DND-41 (cell line): ENCODE data around the gene CDHR2.

ENCODE experiments used
- ATAC-seq: fragments of 200-7000 bp; cut with Tn5 transposase; 3 replicates; pipeline ENCODE4 v1.9.1; 2021; ENCODE audit warnings: low read depth; ENCODE audit not compliant: insufficient read depth
- DNase-seq: peaks from one replicate; pipeline ENCODE4 v3.0.0-alpha.2; 2020
- H2AFZ ChIP-seq: 2 replicates; pipeline ENCODE4 v1.6.0; 2012; ENCODE audit warnings: low read depth, low read length
- H3K27ac ChIP-seq: 2 replicates; pipeline ENCODE4 v1.5.1; 2012; ENCODE audit warnings: low read length, inconsistent platforms
- H3K27me3 ChIP-seq: fragments of 200-600 bp; sonication (generic); 2 replicates; pipeline ENCODE4 v1.6.0; 2012; ENCODE audit warnings: low read length, mild to moderate bottlenecking, inconsistent platforms; ENCODE audit not compliant: insufficient read depth, poor library complexity
- H3K36me3 ChIP-seq: 2 replicates; pipeline ENCODE4 v1.5.1; 2012; ENCODE audit warnings: low read length, inconsistent platforms; ENCODE audit not compliant: insufficient read depth
- H3K4me1 ChIP-seq: 2 replicates; pipeline ENCODE4 v1.5.1; 2012; ENCODE audit warnings: mild to moderate bottlenecking, low read length; ENCODE audit not compliant: insufficient read depth
- H3K4me2 ChIP-seq: 2 replicates; pipeline ENCODE4 v1.6.0; 2012; ENCODE audit warnings: mild to moderate bottlenecking, moderate library complexity, low read length, inconsistent platforms; ENCODE audit not compliant: insufficient read depth
- H3K4me3 ChIP-seq, 2 experiments: fragments of 200-600 bp in 1 of 2; shearing (Covaris generic) in 1 of 2; 2 replicates each; pipeline ENCODE4 v1.5.1; 2012 to 2016; ENCODE audit warnings: inconsistent platforms in 2 of 2, low read length in 2 of 2, mild to moderate bottlenecking in 2 of 2, low read depth in 1 of 2, moderate library complexity in 1 of 2
- H3K79me2 ChIP-seq: 2 replicates; pipeline ENCODE4 v1.6.0; 2012; ENCODE audit warnings: low read length, inconsistent platforms; ENCODE audit not compliant: insufficient read depth
- H3K9ac ChIP-seq: 2 replicates; pipeline ENCODE4 v1.6.0; 2012; ENCODE audit warnings: low read depth, mild to moderate bottlenecking, inconsistent platforms, low read length, moderate library complexity
- H3K9me3 ChIP-seq: 2 replicates; pipeline ENCODE4 v1.5.1; 2012; ENCODE audit warnings: low read length, moderate library complexity, mild to moderate bottlenecking, inconsistent platforms; ENCODE audit not compliant: insufficient read depth, severe bottlenecking
- H4K20me1 ChIP-seq: 2 replicates; pipeline ENCODE4 v1.6.0; 2012; ENCODE audit warnings: low read length; ENCODE audit not compliant: insufficient read depth
- EZH2 ChIP-seq: IDR thresholded peaks from 3 replicates; pipeline ENCODE4 v1.6.1; 2012; ENCODE audit warnings: borderline replicate concordance, low read depth, mild to moderate bottlenecking, moderate library complexity, low read length, inconsistent platforms; ENCODE audit not compliant: severe bottlenecking
- TF ChIP-seq, protein P1 (sequence below): IDR thresholded peaks from 2 replicates; pipeline ENCODE4 v1.5.1; 2012; ENCODE audit warnings: borderline replicate concordance, low read length, moderate library complexity, mild to moderate bottlenecking; ENCODE audit not compliant: poor library complexity, severe bottlenecking; ENCODE audit errors: extremely low read depth

The CDHR2 gene

DNA sequence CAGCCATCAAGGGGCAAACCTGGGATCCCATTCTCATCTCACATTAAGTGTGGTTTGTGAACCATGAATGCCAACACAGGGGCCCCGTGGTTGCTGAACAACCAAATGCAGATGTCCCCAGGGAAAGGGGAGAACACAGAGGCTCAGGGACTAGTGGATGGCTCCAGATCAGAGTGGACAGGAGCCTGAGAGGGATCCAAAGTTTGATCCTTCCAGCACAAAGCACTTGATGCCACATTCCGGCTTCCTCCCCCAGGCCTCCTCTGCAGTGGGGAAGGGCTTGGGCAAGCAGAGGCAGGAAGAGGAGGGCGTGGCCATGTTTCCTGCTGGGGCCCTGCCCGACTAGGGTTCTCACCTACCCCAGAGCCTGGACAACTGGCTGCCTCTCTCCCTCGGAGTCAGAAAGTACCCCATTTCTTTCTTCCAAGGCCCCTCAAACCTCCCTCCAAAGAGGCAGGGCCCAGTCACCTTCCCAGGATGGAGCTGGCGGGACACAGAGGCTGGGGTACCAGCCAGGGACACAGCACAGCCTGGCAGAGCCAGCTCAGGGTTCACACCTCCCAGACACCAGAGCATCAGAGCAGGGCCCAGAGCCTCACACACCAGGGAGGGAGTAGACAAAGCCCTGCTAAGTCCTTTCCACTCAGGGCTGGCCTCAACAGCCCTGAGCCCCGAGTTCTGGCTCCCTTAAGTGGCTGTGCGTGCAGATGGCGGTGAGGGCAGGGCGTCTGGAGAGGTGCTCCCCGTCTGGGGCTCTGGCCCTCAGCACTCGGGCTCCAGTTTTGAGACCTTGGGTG is 7.6 kb upstream of the CDHR2 start:
- peak; percentile 34 for ATAC-seq

DNA sequence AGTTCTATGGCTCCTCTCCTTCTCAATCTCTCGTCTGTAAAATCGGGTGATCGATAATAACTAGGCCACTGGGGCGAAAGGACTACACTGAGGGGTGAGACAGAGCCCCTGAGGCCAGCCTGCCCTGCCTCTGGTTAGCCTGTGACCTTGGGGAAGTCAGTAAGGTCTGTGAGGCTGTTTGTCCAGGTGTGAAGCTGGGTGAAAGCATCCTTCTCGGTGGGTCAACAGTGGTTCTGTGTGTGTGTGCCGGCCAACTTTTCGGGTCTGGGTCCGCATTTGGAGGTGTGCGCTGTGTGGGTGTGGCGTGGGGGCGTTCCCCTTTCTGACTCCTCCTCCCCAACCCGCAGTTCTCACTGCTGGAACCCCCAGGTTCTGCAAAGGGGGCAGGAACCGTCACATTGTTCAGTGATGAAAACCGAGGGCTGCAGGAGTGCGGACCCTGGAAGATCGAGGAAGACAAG is 7.0 kb upstream of the CDHR2 start:
- DNase-seq: peak; percentile 38
- Histone ChIP-seq H4K20me1 (no peaks in the 10 kb centered on the region), H3K9ac (peak overlapping the region; percentile 70), H3K9me3 (no peaks in the 10 kb centered on the region), H3K27me3 (peaks cover 8% of the 10 kb centered on the region), H2AFZ (no peak overlapping the region), H3K27ac (peak overlapping the region; percentile 61), H3K79me2 (0 out of 2 replicates have a peak, but pooled peaks cover 2% of the 10 kb centered on the region), H3K4me2 (peak overlapping the region; percentile 89), H3K36me3 (no peaks in the 10 kb centered on the region), H3K4me3 (peak overlapping the region in 1 of 2 experiments; percentile 84; a peak in 3 of 4 replicates), H3K4me1 (peaks cover 56% of the 10 kb centered on the region)
- TF ChIP-seq, protein P1, sequence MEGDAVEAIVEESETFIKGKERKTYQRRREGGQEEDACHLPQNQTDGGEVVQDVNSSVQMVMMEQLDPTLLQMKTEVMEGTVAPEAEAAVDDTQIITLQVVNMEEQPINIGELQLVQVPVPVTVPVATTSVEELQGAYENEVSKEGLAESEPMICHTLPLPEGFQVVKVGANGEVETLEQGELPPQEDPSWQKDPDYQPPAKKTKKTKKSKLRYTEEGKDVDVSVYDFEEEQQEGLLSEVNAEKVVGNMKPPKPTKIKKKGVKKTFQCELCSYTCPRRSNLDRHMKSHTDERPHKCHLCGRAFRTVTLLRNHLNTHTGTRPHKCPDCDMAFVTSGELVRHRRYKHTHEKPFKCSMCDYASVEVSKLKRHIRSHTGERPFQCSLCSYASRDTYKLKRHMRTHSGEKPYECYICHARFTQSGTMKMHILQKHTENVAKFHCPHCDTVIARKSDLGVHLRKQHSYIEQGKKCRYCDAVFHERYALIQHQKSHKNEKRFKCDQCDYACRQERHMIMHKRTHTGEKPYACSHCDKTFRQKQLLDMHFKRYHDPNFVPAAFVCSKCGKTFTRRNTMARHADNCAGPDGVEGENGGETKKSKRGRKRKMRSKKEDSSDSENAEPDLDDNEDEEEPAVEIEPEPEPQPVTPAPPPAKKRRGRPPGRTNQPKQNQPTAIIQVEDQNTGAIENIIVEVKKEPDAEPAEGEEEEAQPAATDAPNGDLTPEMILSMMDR: no peak
- no peak for TF ChIP-seq EZH2
- no peak for ATAC-seq

More for the DNA sequence above, 7.6 kb upstream of the CDHR2 start:
- H3K79me2 ChIP-seq: peaks cover 5% of the 10 kb centered on the region; the same call in 1 of the 2 replicates
- peak overlapping the region in 1 of 2 experiments; percentile 84; a peak in 2 of 4 replicates for H3K4me3 ChIP-seq
- peak overlapping the region; percentile 89 for H3K4me2 ChIP-seq
- peak overlapping the region; percentile 70 for H3K9ac ChIP-seq
- H3K9me3 ChIP-seq: no peaks in the 10 kb centered on the region
- H3K36me3 ChIP-seq: no peaks in the 10 kb centered on the region
- DNase-seq: peak; percentile 82
- no peaks in the 10 kb centered on the region for H4K20me1 ChIP-seq
- TF ChIP-seq EZH2: no peak
- TF ChIP-seq, protein P1: no peak
- peaks cover 8% of the 10 kb centered on the region for H3K27me3 ChIP-seq
- peaks cover 56% of the 10 kb centered on the region for H3K4me1 ChIP-seq
- H2AFZ ChIP-seq: peak overlapping the region; percentile 54
- peak overlapping the region; percentile 61 for H3K27ac ChIP-seq

DNA sequence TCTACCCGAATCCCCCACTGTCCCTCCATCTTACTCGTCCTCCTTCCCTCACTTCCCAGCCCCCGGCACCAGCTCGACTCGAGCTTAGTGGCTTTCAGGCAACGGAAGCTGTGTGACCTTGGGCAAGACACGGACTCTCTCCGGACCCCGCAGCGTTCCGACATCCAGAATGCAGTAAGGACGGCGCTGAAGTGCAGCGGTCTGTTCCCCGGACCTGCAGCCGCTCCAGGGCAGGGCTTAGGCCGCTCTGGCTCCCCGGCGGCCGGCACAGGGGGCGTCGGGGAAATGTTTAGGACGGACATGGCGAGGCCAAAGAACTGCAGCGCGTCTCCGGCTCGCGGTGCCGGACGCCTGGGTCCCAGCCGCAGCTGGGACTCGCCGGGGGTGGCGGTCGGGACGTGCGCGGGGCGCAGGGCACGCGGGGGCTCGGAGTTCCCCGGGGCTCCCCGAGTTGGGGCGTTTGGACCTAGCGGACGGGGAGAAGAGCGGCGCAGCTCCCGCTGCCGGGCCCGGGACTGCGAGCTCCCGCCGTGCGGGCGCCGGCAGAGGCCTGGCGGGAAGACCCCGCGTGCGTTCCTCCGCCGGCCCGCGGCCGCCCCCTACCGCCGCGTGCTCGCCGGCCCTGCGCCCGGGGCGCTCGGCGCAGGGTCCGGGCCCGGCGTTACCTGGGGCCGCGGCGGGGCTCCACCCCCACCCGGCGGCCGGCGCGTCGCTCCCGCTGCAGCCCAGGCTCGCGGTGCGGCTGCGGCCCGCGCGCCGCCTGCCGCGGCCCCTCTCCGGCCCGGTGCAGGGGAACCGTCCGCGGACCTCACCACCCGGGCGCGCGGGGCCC is 6.3 kb upstream of the CDHR2 start:
- no peaks in the 10 kb centered on the region for H3K36me3 ChIP-seq
- 0 out of 2 replicates have a peak, but pooled peaks cover 2% of the 10 kb centered on the region for H3K79me2 ChIP-seq
- peaks cover 56% of the 10 kb centered on the region for H3K4me1 ChIP-seq
- ATAC-seq (peak; percentile 15; the same call in 2 of the 3 replicates), DNase-seq (no peak)
- peak overlapping the region; percentile 70 for H3K9ac ChIP-seq
- TF ChIP-seq, protein P1: peak; percentile 48
- TF ChIP-seq EZH2: no peak
- H4K20me1 ChIP-seq: no peaks in the 10 kb centered on the region
- H3K4me2 ChIP-seq: peak overlapping the region; percentile 89
- peak overlapping the region; percentile 97 for H2AFZ ChIP-seq
- peak overlapping the region; percentile 65 to 84; a peak in 3 of 4 replicates for H3K4me3 ChIP-seq
- H3K27me3 ChIP-seq: peaks cover 8% of the 10 kb centered on the region
- no peaks in the 10 kb centered on the region for H3K9me3 ChIP-seq
- H3K27ac ChIP-seq: peak overlapping the region; percentile 61; the same call in 1 of the 2 replicates
